PFSK-1 (cell line): ENCODE measurements around the gene TGM1.

ENCODE experiments used
- FOXP2 ChIP-seq: optimal IDR thresholded peaks from 2 replicates; pipeline ENCODE3; 2011; ENCODE audit warnings: borderline replicate concordance, control low read depth, inconsistent platforms; ENCODE audit not compliant: insufficient read depth; ENCODE audit errors: extremely low read length, extremely low read depth
- POLR2AphosphoS5 ChIP-seq: IDR thresholded peaks from 2 replicates; pipeline ENCODE4 v1.6.1; 2012; ENCODE audit warnings: low read depth, mild to moderate bottlenecking, control low read depth, low read length, moderate library complexity
- REST ChIP-seq, 2 experiments: IDR thresholded peaks; 2 replicates each; pipeline versions ENCODE4 v1.6.1 to v1.8.0; 2011 to 2012; ENCODE audit warnings: low read depth in 2 of 2, low read length in 2 of 2, control low read depth in 1 of 2, inconsistent platforms in 1 of 2, mild to moderate bottlenecking in 1 of 2, moderate library complexity in 1 of 2; ENCODE audit not compliant: insufficient read depth in 1 of 2
- SIN3A ChIP-seq: IDR thresholded peaks from 2 replicates; pipeline ENCODE4 v1.6.1; 2012; ENCODE audit warnings: mild to moderate bottlenecking, low read length, moderate library complexity, borderline replicate concordance; ENCODE audit not compliant: insufficient read depth
- TAF1 ChIP-seq: IDR thresholded peaks from 2 replicates; pipeline ENCODE4 v1.6.1; 2012; ENCODE audit warnings: low read length, control low read depth, borderline replicate concordance; ENCODE audit not compliant: insufficient read depth

TGM1 gene

DNA sequence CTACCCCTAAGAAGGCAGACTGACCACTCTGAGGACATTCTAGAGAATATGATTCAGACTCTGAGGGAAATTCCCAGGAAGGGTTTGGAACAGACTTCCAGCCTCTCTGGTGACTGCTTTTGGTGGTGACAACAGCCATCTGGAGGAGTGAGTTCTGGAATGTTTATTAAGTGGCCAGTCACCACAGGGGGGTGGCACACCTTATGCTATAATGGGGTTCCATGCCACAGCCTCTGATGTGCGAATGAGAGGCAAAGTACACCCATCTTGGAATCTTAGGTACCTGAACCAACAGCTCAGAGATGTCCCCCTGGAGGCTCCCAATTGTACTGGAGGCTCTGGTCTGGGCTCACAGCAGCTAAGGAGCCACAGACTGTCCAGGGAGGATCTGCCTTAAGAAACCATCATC lies 11.1 kb downstream of the TGM1 start:
- no peak for TF ChIP-seq TAF1
- TF ChIP-seq POLR2AphosphoS5 = no peak
- TF ChIP-seq REST (IDR thresholded peaks at IDR 0.05; ENCODE audit: insufficient read depth in 1 of 2, low read depth in 2 of 2, low read length in 2 of 2) = no peak
- TF ChIP-seq SIN3A = no peak
- TF ChIP-seq FOXP2 = no peak

GRCh38 chr14:24250354-24250753 lies 12.6 kb downstream of the TGM1 start:
- TF ChIP-seq FOXP2 (no peak), TAF1 (no peak), SIN3A (no peak), POLR2AphosphoS5 (no peak), REST (IDR thresholded peaks at IDR 0.05; ENCODE audit: insufficient read depth in 1 of 2, low read depth in 2 of 2, low read length in 2 of 2) (no peak)

DNA sequence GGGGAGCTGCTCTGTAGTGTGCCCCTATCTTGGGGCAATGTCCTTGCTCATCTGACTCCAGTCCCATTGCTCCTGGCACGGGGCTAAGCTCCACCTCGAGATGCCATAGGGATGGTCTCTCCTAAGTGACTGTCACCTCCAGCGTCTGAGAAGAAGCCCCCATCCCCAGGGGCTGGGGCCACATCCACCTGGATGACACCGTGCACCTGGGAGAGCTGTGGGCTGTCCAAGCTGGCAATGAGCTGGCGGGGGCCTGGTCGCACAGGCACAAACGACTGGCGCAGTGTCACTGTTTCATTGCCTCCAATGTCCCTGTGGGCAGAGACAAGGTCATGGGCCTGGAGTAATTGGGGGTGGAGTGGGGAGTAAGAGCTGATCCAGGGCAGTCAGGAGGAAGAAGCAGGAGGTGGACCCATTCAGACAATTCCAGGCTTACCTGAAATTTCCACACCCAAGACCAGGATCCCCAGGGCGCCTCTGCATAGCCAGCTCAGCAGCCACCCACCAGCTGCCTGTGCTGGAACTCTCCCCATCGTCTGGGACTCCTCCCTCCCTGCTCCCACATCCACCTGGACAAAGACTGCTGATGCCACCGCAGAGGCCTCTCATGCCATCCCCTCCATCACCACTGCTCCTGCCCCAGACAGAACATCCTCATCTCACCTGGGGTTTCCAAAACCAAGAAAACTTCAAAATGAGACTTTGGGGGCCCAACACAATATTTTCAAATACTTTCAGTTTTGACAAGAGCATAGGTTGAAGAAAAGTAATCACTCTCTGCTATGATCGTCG lies 13.6 kb downstream of the TGM1 start:
- TF ChIP-seq SIN3A = no peak
- no peak for TF ChIP-seq TAF1
- TF ChIP-seq REST (IDR thresholded peaks at IDR 0.05; ENCODE audit: insufficient read depth in 1 of 2, low read depth in 2 of 2, low read length in 2 of 2) = no peak
- TF ChIP-seq FOXP2 = no peak
- no peak for TF ChIP-seq POLR2AphosphoS5

GRCh38 chr14:24247422-24247821 lies 15.6 kb downstream of the TGM1 start:
- no peak for TF ChIP-seq SIN3A
- no peak for TF ChIP-seq TAF1
- no peak for TF ChIP-seq FOXP2
- no peak for TF ChIP-seq POLR2AphosphoS5
- no peak for TF ChIP-seq REST (IDR thresholded peaks at IDR 0.05; ENCODE audit: insufficient read depth in 1 of 2, low read depth in 2 of 2, low read length in 2 of 2)
